ENCODE results near the gene UNC5C.

The UNC5C gene

DNA sequence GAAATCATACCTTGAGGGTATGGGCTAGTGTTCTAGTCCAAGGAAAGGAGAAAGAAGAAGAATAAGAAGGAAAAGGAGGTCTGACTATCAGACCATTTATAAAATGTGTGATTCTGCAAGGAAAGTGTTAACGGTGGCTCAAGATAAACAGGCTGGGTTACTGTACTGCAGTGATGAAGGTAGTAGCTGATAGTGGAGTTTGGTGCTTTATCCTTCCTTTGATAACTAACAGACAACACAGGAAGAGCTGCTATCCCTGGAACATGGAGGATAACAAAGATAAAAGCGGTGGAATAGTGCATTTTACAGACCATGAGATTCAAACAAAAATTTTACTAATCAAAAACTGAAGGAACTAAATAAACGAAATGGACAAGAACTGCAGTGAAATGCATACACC, 2.6 kb downstream of the UNC5C start:
- DNase-seq = no peak

DNA sequence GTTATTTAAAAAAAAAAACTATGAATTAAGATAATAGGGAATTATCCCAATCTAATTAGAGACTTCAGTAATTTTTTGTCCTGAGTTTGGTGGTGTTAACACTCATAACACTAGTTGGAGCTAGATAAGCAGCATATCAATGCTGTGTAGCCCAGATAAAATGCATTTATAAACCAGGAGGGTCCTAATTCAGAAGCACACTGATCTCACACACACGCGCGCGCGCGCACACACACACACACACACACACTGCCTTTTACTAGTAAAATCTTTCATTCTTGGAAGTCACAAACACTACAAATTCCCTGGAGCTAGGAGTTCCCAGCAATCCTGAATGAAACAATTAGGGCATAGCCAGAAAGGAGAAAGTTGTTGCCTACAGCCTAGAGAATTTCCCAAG, 3.2 kb downstream of the UNC5C start:
- DNase-seq = no peak

DNA sequence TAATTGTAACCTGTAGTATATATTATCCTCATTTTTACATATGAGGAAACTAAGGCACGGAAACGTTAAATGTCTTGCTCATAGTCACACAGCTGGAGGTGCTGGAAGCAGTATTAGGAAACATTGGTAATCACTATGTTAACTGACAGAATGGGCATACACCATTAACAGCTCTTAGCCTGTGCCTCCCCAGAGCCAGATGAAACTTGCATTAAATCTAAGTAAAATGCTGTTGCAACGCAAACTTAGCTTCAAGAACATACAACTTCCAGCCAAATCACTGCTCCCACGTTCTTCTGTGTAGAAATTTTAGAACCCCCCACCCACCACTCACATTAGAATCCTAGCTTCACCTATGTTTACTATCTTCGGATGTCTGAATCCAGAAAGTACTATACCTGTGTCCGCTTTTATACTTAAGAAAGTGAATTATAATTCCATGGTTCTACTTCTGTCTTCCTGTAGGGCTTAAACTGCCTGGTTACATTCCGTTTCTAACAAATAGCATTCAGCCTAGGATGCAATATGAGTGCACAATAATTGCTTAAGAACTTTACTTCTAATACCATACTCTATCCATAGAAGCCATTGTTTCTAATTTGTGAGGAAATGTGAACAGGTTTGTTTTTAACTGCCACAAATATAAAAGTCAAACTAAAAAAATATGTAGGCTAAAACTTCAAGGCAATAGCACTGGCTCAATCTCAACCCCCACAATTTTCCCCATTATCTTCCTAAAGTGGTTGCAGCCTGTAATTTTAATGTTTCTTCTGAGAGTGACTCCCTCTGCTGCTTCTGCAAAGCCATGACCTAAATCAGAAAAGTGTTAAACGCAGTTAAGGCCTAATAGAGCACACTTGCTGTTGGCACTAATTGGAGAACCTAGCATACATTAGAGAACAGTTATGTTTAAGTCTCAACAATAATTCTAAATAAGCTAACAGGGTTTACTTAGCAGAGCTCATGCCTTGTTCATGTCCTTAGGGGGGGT, 4.4 kb downstream of the UNC5C start:
- no peak for DNase-seq

DNA sequence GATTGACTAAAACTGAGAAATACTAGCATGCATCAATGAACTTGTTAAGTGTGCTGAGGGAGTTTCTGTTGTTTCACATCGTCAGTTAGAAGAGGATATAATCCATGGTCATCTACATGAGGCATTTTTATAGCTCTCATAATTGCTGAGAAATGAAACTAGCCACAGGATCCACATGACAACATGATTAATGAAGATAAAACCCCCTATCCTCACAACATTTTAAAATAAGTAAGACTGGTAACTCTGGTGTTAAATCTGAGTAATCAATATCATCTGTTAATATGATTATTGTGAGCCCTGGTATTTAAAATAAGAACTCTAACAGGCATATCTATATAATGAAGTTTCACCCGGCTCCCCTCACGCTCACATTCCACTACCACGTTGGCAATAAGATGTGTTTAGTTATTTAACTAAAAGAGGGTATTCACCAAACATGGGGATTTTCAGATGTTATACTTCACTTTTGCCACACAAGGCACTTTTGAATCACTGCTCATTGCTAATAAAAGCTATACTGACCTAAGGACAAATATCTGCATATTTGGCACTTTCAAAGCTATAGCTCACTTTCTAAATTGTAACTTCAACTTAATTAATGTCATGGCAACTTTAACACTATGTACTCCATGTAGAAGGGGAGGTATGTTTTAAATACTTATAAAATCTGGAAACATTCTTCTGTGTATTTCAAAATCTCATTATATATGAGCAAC, 6.7 kb downstream of the UNC5C start:
- no peak for DNase-seq

DNA sequence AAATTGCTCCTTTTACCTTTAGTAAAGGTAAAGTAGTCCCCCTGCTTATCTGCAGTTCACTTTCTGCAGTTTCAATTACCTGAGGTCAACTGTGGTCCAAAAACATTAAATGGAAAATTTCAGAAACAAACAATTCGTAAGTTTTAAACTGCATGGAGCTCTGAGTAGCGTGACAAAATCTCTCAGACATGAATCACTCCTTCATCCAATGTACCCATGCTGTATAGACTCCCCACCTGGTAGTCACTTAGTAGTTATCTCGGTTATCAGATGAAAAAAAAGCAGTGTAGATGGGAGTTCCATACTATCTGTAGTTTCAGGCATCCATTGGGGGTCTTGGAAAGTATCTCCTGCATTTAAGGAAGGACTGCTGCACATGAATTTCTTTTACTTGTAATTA, 7.7 kb downstream of the UNC5C start:
- DNase-seq = no peak

DNA sequence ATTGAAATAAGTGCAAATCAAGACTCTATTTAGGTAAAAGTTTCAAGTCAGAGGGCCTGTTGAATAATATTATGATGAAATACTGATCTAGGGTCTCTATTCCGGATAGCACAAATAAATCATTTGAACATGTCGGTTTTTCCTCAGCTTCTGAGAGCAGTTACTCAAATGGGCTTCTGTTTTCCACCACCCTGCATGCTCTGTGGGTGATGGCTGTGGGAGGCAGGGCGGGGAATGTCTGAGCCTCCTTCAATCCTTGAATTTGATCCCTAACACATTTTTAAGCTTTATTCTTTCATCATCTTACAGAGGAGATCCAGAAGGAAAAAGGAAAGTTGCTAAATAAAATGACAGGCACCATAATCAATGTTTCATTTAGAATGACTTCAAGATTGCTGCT, 8.5 kb downstream of the UNC5C start:
- no peak for DNase-seq

DNA sequence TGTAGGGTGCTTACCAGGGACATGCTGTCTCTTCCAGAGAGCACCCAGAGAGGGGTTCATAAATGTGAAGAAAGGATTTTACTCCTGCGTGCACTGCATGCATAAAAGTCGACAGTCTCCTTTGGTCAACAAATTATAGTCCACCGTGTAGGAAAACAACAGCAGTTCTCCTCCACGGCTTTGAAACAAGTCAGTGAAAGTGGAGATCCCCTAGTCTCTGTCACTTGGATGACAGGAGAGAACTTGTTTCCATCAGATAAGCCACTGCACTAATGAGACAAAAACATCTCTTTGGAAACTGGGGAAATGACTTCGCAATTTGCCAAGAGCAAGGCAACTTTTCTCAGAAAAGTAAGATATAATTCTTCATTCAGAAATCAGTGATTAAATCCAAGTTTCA, 9.7 kb downstream of the UNC5C start:
- no peak for DNase-seq

DNA sequence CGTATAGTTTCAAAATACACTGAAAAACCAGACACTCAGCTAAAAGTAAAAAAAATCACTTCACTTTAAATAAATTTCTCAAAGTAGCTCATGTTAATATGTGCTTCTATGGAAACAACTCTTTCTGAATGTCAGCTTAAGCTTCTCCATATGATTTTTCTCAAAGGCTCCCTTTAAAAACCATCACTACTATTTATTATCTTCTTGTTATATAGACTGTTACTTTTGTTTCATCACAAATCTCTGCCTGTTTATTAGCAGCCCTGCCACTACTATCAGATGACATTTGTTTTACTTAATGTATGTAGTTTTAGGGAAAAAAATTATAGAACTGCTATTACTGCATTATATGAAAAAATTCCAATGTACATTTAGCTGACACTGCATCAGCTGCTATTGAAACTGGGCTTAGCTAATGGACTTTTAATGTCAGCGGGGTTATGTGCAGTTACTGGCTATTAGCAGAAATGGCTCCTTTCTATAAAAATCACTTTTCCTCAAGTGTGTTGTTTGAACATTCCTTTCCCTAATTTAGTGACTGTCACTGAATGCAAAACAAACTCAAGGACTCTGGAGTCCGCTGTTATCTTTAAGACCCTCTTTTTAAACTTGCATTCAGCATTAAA, 10.8 kb downstream of the UNC5C start:
- no peak for DNase-seq

DNA sequence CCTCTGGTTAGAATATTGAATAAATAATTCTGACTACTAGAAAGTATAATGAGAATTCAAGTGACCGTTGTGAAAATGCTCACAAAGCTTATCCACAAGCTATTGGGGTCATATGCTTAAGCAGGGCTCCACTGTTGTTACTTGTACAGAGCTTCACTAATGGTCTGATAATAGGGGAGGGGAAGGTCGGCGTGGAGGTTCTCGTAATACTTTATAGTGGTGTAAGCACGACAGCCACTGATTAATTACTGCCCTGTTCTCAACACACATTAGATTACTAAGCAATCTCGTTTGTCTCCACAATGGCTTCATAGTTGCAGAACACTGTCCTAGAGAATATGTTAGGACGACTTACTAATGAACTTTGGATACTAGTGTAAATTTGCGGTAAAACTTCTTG, 11.6 kb downstream of the UNC5C start:
- no peak for DNase-seq

DNA sequence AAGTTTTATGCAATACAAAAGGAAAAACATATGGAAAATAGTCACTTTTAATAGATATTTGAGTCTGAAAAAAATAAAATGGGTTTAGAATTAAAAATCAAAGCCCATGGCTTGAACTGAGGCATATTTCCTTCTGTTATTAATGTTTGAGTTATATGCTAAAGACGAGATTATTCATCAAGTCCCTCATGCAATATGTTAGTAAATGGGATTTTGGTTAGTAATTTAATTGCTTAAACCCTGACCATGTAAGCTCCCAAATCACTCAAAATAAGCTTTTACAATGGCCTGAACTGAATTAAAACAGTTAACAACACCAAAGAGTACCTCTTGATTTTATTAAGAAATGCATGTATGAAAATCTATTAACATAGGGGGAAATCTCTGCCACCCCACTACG, 12.1 kb downstream of the UNC5C start:
- DNase-seq = no peak

DNA sequence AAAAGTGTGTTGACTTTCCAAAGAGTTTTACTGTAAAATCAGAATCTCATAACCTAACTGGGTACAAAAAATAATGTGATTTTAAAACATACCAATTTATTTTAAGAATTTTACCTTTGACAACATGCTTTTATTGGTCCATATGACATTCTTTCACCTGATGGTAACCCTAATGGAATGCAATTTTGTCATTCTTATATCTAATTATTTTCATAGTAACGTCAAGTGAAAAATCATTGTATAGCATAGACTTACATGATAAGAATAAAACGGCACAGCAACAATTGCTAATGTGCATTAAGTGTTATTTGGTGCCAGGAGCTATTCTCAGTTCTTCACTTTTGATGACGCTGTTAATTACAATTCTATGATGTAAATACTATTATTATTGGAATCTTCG, 13.6 kb downstream of the UNC5C start:
- DNase-seq = no peak

DNA sequence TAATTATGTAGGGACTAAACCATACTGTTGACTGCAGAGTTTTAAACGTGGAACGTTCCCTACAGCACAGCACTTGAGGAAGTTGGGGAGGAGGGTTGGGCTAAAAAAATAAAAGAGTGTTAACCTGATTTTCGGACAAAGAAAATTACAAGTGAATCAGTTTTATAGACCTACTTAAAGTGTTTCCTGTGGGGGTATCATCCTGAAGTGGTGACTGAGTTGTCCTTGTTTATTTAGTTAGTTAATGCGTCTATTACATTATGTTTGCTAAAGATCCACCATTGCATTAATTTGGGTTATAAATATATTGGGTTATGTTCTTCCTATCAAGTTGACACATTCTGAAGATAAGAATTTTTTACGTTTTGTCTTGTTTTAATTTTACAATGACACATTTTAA, 14.7 kb downstream of the UNC5C start:
- DNase-seq = no peak

DNA sequence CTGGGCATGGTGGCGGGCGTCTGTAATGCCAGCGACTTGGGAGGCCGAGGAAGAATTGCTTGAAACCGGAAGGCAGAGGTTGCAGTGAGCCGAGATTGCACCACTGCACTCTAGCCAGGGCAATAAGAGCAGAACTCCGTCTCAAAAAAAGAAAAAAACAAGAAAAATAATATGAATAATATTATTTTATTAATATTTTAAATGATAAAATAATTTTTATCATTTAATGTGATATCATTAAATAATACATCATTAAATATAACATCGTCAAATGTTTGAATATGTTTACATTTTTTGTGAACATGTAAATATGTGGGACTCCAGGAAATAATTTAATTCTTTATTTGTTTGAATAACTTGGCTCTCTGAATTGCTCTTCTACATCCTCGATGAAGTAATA, 15.5 kb downstream of the UNC5C start:
- DNase-seq = no peak

DNA sequence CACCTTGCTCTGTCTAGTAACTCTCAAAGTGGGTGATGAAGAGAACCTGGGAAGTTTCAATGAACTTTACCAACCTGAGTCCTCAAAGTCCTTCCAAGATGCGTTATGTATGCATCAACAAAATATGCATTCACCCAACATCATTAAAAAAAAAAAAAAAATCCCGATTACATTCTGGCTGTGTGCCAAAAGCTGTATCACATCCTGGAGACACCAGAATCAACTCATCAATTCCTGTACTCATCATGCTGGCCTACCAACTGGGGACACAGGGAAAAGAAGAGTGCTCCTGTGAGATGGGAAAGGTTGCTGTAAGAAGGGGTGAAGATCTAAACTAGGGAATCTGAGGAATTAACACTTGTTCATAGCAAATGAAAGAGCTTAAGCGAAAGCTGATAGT, 16.5 kb downstream of the UNC5C start:
- DNase-seq = no peak

DNA sequence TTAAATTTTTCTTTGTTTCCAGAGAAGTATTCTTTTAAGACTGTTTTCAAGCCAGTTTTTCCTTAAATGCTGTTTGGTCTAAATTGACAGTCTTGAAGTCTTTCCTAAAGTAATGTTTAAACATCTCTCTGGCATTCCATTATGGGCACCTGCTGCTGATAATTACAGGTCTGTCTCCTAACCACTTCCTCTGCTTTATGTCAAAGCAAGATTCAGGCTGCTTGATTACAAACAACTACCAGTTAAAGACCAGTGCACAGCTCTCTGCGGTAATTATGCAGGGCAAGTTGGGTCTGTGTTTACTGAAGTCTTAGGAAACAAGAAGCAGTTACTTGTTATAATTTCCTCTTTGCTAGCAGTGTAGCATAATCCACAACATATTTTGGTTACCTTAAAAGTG, 17.6 kb downstream of the UNC5C start:
- no peak for DNase-seq

DNA sequence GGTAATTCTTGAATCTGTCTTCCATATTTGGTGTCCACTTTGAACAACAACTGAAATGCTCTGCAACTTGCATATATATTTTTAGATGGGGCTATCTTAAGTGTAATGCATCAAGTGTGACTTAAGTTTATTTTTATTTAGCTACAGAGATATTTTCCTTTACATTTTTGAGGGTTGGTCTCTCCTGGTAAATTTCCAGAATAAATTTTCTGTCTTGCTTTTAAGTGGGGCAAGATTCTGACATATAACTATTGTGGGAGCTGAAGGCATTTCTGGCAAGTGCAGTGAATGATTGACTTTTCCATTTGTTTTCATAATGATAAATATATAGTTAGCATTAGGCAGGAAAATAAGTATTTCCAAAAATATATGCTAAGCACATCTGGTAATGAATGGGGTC, 18.8 kb downstream of the UNC5C start:
- no peak for DNase-seq

DNA sequence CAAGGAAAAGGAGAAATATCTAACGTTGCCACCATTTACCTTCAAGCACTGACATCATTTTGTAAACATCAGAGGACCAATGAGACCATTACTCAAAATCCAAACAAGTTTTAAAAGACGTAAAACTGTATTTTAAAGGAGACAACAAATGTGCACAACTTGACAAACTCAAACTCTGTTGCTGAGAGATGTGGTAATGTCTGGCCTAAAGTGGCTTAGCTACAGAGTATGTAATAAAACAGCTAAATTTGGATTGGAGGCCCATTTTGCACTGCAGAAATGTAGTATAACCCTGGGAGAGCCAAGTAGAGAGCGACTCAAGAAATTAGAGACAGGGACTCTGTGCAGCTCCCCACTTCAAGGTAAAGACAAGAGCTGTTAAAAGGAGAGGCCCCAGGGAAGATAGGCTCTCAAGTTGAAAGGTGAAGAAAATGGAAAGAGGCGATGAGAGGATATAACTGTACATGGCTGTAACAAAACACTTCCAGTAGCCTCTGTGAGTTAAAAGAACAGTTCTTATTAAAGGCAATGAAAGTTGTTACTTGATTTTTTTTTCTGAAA, 20.3 kb downstream of the UNC5C start:
- no peak for DNase-seq

DNA sequence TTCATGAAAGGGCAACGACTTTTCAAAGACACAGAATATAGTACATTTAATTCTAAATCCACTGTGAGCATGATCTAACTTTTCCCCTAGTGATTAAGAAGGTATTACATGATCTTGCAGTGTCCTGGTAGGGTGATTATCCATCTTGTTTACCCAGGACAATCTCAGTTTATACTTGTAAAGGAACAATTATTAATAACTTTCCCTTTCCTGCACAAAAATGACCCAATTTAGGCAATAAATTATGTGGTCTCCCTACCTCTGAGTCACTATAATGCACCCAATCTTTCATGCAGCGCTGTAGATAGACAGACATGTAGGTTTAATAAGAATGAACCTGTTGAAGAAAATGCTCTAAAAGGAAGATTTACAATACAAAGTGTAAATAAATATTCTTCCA, 22.7 kb downstream of the UNC5C start:
- no peak for DNase-seq

DNA sequence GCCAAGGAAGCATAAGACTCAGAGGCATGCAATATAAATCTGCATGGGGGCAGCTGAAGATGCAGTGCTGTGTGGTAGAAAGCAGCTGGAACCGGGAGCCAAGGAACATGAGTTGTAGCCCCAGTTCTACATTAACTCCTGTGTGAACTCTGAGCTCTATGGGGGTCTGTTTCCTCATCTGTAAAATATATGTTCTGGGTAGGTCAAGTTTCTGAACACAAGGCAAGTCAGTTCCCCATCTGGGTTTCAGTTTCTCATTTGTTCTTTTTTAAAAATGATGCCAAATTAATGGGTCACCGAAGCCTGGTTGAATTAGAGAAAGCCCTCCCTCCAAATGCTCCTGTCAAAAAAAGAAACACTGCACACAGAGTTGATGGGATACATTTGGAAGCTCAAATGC, 24.0 kb downstream of the UNC5C start:
- no peak for DNase-seq

DNA sequence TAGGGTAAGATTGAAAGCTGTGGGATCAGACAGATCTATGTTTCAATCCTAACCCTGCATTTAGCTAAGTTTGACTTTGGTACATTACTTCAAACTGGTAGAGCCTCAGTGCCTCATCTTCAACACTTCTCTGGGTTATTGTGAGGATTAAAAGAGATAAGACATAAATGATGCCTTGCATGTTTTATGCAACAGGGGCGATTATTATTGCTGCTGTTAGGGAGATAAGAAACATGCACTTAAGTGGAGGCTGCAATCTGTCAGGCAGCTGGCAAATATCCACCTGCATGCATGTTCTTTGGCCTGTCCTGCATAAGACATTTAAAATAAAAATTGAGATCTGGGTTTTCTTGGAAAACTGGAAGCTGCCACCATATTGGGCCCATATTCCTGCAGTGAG, 24.6 kb downstream of the UNC5C start:
- DNase-seq = no peak

DNA sequence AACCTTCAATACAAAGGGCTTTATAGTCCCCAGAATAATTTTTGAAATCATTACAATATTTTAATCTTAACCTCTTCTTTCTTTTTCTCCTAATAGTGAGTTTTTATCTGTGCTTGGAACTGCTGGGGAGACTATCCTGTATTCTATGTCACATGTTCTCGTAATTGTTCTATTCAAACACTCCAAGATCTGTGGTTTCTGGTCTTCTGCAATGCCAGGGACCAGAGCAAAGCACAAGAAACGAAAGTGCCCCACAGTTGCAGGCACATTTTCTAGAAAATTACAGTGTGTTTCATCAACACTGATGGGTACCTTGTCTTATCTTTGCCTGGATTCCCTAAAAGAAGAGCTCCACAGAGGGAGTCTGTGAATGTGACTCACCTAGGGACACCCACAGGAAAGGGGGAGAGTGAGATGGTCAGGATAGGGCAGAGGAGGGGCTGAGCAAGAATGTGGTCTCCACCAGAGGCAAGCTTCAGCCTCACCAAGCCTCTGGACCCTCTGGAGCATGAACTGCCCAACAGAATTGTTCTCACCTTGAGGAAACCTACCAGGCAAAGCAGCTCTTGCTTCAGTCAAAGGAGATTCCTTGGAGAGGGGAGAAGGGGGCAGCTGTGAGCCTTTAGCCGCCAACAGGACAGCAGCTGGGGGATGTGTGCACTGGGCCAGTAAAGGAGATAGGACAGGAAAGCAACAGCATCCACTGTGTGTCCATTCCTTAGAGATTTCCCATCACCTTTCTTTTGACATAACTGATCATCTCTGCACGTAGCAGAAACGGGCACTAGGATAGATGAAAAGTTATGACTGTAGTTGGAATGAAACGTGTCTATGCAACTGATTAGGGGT, 25.9 kb downstream of the UNC5C start:
- DNase-seq = no peak

DNA sequence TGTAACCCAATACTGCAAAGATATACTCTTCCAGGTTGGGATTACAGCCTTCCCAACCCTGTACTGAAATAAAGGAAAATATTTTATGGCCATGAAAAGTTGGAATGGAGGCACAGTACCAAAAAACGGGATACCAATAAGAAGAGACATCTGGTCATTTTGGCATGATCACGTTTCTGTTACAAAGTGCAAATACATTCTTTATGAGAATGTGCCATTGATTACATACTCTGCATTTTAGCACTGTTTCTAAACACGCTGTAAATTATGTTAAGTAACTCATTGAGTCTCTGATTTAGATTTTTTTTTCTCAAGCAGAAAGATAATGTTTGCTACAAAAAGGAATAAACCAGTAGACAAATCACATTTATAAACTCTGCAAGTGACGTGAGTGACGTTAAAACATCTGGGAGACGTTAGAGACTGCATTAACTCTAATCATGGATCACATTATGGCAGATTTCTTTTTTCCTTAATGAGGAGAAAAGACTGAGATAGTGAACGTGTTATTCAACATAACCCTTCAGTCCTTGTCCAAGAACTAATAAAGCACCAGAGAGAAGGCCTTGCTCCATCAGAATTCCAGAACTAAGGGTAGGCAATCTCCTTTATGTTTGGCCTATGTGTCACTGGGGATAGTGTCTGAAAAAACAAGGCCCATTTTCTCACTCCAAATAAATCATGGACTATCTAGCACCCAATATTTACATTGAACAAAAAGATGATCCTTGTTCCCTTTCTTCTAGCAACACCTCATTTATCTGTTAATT, 31.0 kb downstream of the UNC5C start:
- DNase-seq = no peak

All from T-helper 1 cell (primary cell).